HFF-Myc (cell line): ENCODE results near the gene UVRAG.

ENCODE experiments used
- DNase-seq: peaks from one replicate; pipeline ENCODE4 v3.0.0-alpha.2; 2011; ENCODE audit warnings: low read depth; ENCODE audit errors: extremely low read depth
- H3K4me3 ChIP-seq: replicated peaks from 2 replicates; pipeline ENCODE4 v1.5.1; 2011; ENCODE audit warnings: low read depth, mild to moderate bottlenecking, control low read depth, low read length
- TF ChIP-seq, protein P1 (sequence below): IDR thresholded peaks from 2 replicates; pipeline ENCODE4 v1.5.1; 2012; ENCODE audit warnings: mild to moderate bottlenecking, low read depth, low read length, control low read depth; ENCODE audit errors: missing control alignments

The UVRAG gene

DNA sequence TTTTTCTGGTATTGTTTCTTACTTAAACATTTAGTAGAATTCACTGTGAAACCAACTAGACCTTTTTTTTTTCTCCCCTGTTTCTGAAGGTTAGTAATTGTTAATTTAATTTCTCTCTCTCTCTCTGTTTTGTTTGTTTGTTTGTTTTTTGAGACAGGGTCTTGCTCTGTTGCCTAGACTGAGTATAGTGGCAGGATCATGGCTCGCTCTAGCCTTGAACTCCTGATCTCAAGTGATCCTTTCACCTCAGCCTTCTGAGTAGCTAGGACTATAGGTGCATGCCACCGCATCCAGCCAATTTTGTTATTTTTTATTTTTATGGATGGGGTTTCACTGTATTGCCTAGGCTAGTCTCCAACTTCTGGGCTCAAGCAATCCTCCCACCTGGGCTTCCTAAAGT lies 165.0 kb downstream of the UVRAG start:
- H3K4me3 ChIP-seq: no peak overlapping the region
- TF ChIP-seq, protein P1, sequence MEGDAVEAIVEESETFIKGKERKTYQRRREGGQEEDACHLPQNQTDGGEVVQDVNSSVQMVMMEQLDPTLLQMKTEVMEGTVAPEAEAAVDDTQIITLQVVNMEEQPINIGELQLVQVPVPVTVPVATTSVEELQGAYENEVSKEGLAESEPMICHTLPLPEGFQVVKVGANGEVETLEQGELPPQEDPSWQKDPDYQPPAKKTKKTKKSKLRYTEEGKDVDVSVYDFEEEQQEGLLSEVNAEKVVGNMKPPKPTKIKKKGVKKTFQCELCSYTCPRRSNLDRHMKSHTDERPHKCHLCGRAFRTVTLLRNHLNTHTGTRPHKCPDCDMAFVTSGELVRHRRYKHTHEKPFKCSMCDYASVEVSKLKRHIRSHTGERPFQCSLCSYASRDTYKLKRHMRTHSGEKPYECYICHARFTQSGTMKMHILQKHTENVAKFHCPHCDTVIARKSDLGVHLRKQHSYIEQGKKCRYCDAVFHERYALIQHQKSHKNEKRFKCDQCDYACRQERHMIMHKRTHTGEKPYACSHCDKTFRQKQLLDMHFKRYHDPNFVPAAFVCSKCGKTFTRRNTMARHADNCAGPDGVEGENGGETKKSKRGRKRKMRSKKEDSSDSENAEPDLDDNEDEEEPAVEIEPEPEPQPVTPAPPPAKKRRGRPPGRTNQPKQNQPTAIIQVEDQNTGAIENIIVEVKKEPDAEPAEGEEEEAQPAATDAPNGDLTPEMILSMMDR: no peak
- DNase-seq: no peak

DNA sequence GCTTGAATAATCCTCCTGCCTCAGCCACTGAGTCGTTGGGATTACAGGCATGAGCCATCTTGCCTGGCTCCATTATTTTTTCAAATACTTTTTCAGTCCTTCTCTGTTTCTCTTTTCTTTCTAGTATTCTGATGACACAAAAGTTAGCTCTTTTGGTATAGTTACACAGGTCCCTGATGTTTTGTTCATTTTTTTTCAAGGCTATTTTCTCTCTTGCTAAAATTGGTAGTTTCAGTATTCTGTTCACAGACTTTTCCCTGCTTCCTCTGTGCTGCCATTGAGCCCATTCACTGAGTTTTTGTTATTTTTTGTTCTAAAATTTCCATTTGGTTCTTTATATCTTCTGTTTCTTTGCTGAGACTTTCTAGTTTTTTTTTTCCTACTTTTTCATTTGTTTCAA lies 166.5 kb downstream of the UVRAG start:
- no peak for DNase-seq
- H3K4me3 ChIP-seq: no peak overlapping the region

DNA sequence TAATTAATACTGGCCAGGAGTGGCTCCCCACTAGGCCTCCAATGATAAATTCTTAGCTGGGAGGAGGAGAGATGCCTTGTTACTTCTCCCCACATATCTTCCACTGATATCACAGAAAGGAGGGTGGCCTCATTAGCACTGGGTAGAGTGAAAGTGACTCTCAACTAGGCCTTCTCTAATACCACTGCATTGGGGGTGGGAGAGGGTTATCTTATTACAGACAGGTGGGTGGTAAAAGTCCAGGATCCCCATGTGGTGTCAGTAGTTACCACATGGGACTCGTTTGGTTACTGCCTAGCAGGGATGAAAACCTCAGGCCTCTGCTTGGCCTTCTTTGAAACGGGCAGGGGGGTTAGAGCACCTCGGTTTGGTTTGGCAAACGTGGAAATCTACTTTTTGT lies 167.3 kb downstream of the UVRAG start:
- TF ChIP-seq, protein P1: no peak
- DNase-seq: no peak
- no peak overlapping the region for H3K4me3 ChIP-seq

More for the DNA sequence above, 166.5 kb downstream of the UVRAG start:
- TF ChIP-seq, protein P1: no peak

DNA sequence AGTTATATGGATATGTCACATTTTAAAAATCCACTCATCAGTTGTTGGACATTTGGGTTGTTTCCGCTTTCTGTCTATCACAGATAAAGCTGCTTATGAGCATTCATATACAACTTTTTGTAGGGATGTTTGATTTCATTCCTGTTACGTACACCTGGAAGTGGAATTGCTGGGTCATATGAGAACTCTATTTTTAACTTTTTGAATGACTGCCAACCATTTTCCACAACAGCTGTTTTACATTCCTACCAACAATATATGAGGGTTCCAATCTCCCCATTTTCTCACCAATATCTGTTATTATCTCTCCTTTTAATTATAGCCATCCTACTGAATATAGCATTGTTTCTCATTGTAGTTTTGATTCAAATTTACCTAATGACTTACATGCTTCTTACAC lies 172.0 kb downstream of the UVRAG start:
- DNase-seq: no peak
- TF ChIP-seq, protein P1: no peak
- H3K4me3 ChIP-seq: no peak overlapping the region

DNA sequence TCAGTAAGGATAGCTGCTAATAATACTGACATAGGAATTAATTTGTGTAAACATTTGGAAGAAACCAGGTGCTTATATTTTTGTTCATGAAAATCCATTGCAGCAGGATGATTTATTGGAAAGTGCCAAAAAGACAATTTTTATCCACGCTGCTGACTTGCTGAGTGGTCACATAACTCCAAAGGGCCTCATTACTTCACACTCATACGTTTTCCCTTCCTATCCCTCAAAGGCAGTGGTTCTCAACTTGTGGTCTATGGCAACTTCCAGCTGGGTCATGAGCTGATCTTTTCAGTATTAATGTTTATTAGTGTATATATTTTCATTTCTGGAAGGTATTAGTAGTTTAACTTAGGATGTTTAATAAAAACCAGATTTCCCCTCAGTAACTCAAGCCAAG lies 178.1 kb downstream of the UVRAG start:
- H3K4me3 ChIP-seq: no peak overlapping the region
- DNase-seq: peak; percentile 15
- TF ChIP-seq, protein P1: no peak

DNA sequence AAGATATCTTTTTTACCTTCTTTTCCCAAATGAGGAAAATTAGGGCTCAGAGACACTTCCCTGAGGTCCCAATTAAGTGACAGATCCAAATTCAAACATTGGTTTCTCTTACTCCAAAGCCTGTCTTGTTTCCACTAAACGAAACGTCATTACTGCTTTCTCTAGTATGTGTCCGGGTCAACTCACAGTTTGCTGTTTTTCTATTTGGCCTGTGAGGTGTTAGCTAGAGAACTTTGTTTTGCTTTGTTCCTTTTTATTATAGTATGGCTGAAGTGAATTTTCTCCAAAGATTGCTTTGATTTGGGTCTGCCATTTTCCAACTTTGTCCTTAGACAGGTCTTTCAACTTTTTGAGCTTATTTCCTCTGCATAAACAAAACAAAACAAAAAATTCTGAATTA lies 179.6 kb downstream of the UVRAG start:
- DNase-seq: no peak
- H3K4me3 ChIP-seq: no peak overlapping the region
- TF ChIP-seq, protein P1: no peak
